Endothelial cell of coronary artery (primary cell): ENCODE measurements around the gene OR52K2. TPM values are rescaled to one million over a fixed set of nuclear protein-coding genes. Genes with fewer than 3 reads are reported as not detected.

Experiments used
- total RNA-seq: library from RNA; depleted of rRNA; stranded (reverse); fragments of >200 nt; gene quantifications from 2 replicates; pipeline ENCODE4 v1.2.3, GENCODE V29; 2014

OR52K2 gene
- total RNA-seq, result not detected in 2 replicates

GRCh38 chr11:4448995-4449394, at the start of gene OR52K2:
TSS of gene OR52K2 (plus strand) at chr11:4449295. CDS start at chr11:4449340, 45 bp downstream.

GRCh38 chr11:4482445-4482844, 33.4 kb downstream of the OR52K2 start, which contains the start of gene OR52K1:
TSS of gene OR52K1 (plus strand) at chr11:4482646. CDS start at chr11:4488901, 6,255 bp downstream.

Other genes starting within 250 kb of the OR52K2 start
- gene OR52B4, start 80.9 kb upstream of the OR52K2 start, total RNA-seq, result not detected in 2 replicates
- gene TRIM21, start 55.6 kb upstream of the OR52K2 start, total RNA-seq, result 22.7 and 24.7 TPM in 2 replicates
- gene OR52K1, start 33.4 kb downstream of the OR52K2 start, total RNA-seq, result not detected in 2 replicates
- not detected in 2 replicates for gene OR52M1, start 95.9 kb downstream of the OR52K2 start, total RNA-seq
- gene OR52I2, start 132.4 kb downstream of the OR52K2 start, total RNA-seq, result not detected in 2 replicates
- gene OR52I1, start 144.7 kb downstream of the OR52K2 start, total RNA-seq, result not detected in 2 replicates
- 7.1 and 14.4 TPM in 2 replicates for gene TRIM68, start 158.9 kb downstream of the OR52K2 start, total RNA-seq
- gene OR51D1, start 188.2 kb downstream of the OR52K2 start, total RNA-seq, result not detected in 2 replicates
- not detected in 2 replicates for gene OR51E1, start 194.7 kb downstream of the OR52K2 start, total RNA-seq
- gene OR51E2, start 248.6 kb downstream of the OR52K2 start, total RNA-seq, result not detected in 2 replicates